T-helper 17 cell (primary cell): Measurements from ENCODE around the gene CCDC82. TPM values are rescaled to one million over a fixed set of nuclear protein-coding genes. Genes with fewer than 3 reads are reported as not detected.

Experiments
- ATAC-seq: fragments of 150-1000 bp; cut with Tn5 transposase; 2 replicates; pipeline ENCODE4 v1.10.0; 2021; ENCODE audit warnings: mild to moderate bottlenecking, moderate library complexity
- DNase-seq, 3 donors: peaks; one replicate each; pipeline versions ENCODE4 v3.0.0 to v3.0.0-alpha.2; 2020 to 2021
- H3K9me3 ChIP-seq: one replicate; pipeline ENCODE4 v1.7.0; 2013; ENCODE audit warnings: low read length, mild to moderate bottlenecking; ENCODE audit not compliant: control insufficient read depth, poor library complexity, severe bottlenecking
- H3K27ac Mint-ChIP-seq: one replicate; pipeline ENCODE4 v1.8.0; 2022; ENCODE audit warnings: mild to moderate bottlenecking, moderate library complexity, mixed read lengths
- H3K27me3 Mint-ChIP-seq: one replicate; pipeline ENCODE4 v1.8.0; 2022; ENCODE audit warnings: mixed read lengths
- H3K36me3 Mint-ChIP-seq: one replicate; pipeline ENCODE4 v1.8.0; 2022; ENCODE audit warnings: low read depth, mixed read lengths
- H3K4me1 Mint-ChIP-seq: one replicate; pipeline ENCODE4 v1.8.0; 2022; ENCODE audit warnings: mild to moderate bottlenecking, mixed read lengths
- H3K4me3 Mint-ChIP-seq: one replicate; pipeline ENCODE4 v1.8.0; 2022; ENCODE audit warnings: mild to moderate bottlenecking, moderate library complexity, mixed read lengths
- total RNA-seq, 4 donors: library from RNA in 2 of 4; stranded (reverse) in 2 of 4; gene quantifications; one replicate each; pipeline ENCODE4 v1.2.3 and lab custom pipeline; 2022 to 2026

CCDC82 gene
- total RNA-seq, 2 donors from 2014 or later, result 22.2 to 24.1 TPM

GRCh38 chr11:96342014-96342960 lies 47.4 kb downstream of the CCDC82 start:
- H3K27ac Mint-ChIP-seq, result peak overlapping the region; percentile 97
- peak overlapping the region; percentile 98 for H3K4me3 Mint-ChIP-seq
- H3K36me3 Mint-ChIP-seq, result peaks cover 8% of the 10 kb centered on the region
- no peak for ATAC-seq
- H3K4me1 Mint-ChIP-seq, result peaks cover 50% of the 10 kb centered on the region
- no peaks in the 10 kb centered on the region for H3K27me3 Mint-ChIP-seq
- no peak for DNase-seq
- H3K9me3 ChIP-seq, result no peaks in the 10 kb centered on the region

DNA sequence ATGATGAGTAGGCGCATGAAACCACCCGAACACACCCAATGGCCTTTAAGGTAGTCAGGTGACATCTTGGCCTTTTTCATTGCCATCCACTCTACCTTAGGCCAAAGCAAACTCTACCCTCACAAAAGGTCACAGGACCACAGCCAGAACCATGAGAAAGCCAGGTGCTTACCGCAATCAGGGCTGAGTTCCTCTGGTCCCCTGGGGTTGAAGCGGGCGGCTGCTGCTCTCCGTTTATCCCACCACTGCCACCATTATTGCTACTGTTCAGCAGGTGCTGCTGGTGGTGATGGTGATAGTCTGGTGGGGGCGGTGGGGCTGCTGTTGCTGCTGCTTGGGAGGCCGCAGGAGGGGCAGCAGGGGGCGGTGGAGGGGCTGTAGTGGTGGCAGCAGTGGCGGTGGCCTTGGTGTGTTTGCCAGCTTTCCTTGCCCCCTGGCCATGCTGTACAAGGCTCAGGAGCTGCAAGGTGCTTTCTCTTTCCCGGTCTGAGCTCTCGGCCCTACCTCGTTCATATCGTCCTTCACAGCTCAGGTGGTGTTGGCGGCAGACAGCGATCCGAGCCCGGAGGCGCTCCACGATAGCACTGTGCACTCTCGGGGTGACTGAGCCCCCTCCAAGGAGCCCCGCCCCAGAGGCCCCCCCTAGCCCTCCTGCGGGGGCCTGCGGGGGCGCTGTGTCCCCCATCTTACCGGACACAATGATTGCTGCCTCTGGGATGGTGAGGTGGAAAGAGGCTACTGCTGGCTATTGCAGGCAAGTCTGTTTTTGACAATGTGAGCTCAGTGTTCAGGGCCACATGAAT lies 48.3 kb downstream of the CCDC82 start:
- peaks cover 8% of the 10 kb centered on the region for H3K36me3 Mint-ChIP-seq
- ATAC-seq (peak; percentile 47), DNase-seq (peak; percentile 49 to 69 (median 68))
- no peaks in the 10 kb centered on the region for H3K9me3 ChIP-seq
- H3K4me3 Mint-ChIP-seq, result peak overlapping the region; percentile 98
- peak overlapping the region; percentile 97 for H3K27ac Mint-ChIP-seq
- H3K4me1 Mint-ChIP-seq, result peaks cover 53% of the 10 kb centered on the region
- H3K27me3 Mint-ChIP-seq, result no peaks in the 10 kb centered on the region

- Mint-ChIP-seq H3K27me3 (no peaks in the 10 kb centered on the region), H3K4me1 (peaks cover 59% of the 10 kb centered on the region), H3K27ac (peak overlapping the region; percentile 97), H3K36me3 (peaks cover 11% of the 10 kb centered on the region), H3K4me3 (peak overlapping the region; percentile 98)
- ATAC-seq (no peak), DNase-seq (no peak)
- H3K9me3 ChIP-seq, result no peaks in the 10 kb centered on the region
Measured at GRCh38 chr11:96340555-96340885, 49.2 kb downstream of the CCDC82 start.

GRCh38 chr11:96339706-96340554 lies 49.8 kb downstream of the CCDC82 start:
- ATAC-seq (no peak), DNase-seq (no peak)
- H3K36me3 Mint-ChIP-seq, result peaks cover 11% of the 10 kb centered on the region
- H3K4me3 Mint-ChIP-seq, result peak overlapping the region; percentile 98
- no peaks in the 10 kb centered on the region for H3K9me3 ChIP-seq
- H3K27ac Mint-ChIP-seq, result peak overlapping the region; percentile 97
- peaks cover 62% of the 10 kb centered on the region for H3K4me1 Mint-ChIP-seq
- H3K27me3 Mint-ChIP-seq, result no peaks in the 10 kb centered on the region

DNA sequence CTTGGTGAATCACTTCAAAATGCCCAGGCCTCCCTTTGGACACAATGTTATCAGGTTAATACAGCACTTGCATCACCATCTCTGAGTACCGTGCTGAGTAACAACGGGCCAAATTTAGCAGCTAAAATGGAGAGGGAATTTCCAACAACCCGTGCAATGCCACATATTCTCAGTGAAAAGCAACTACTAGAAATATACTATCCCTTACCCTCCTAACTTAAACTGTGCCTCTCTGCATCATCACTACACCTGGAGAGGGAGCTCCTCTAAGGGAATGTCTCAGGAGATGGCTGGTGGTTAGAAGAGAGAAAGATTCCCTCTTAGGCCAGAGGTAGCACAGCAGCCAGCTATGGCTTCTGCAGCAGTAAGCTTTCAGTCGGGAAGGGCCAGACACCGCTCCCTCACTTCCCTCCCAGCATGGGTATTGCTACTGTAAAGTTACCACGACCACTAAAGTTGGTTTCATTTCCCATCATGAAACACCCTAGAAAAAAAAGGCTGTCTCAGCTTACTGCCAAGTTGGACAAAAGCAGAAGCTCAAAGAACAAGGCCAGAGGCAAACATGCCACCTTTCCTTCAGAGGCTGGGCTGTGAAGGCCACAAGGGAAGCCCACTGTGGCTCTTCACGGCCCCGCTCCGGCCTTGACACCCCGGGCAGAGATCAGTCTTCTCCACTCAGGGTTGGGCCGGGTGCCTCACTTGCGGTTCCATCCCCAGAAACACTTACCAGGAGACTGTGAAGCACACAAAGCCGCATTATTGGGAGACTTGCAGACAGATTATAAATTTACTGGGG lies 50.6 kb downstream of the CCDC82 start:
- ATAC-seq, result no peak
- peaks cover 11% of the 10 kb centered on the region for H3K36me3 Mint-ChIP-seq

GRCh38 chr11:96337541-96338431 lies 51.9 kb downstream of the CCDC82 start:
- peaks cover 68% of the 10 kb centered on the region for H3K4me1 Mint-ChIP-seq
- peak overlapping the region; percentile 98 for H3K4me3 Mint-ChIP-seq
- H3K27ac Mint-ChIP-seq, result peak overlapping the region; percentile 97
- ATAC-seq (peak; percentile 39), DNase-seq (peak in 1 of 3 donors; percentile 13)
- H3K36me3 Mint-ChIP-seq, result peaks cover 9% of the 10 kb centered on the region
- no peaks in the 10 kb centered on the region for H3K27me3 Mint-ChIP-seq
- H3K9me3 ChIP-seq, result no peaks in the 10 kb centered on the region

More for the DNA sequence above, 50.6 kb downstream of the CCDC82 start:
- Mint-ChIP-seq H3K27me3 (no peaks in the 10 kb centered on the region), H3K4me3 (peak overlapping the region; percentile 98), H3K4me1 (peaks cover 66% of the 10 kb centered on the region), H3K27ac (peak overlapping the region; percentile 97)
- peak in 1 of 3 donors; percentile 8 for DNase-seq
- no peaks in the 10 kb centered on the region for H3K9me3 ChIP-seq

GRCh38 chr11:96335388-96335787 lies 54.3 kb downstream of the CCDC82 start:
- Mint-ChIP-seq H3K36me3 (peaks cover 3% of the 10 kb centered on the region), H3K4me3 (no peak overlapping the region), H3K4me1 (peaks cover 63% of the 10 kb centered on the region), H3K27me3 (no peaks in the 10 kb centered on the region), H3K27ac (peak overlapping the region; percentile 12)
- DNase-seq, result no peak
- no peaks in the 10 kb centered on the region for H3K9me3 ChIP-seq
- ATAC-seq, result no peak

GRCh38 chr11:96334219-96334618 lies 55.5 kb downstream of the CCDC82 start:
- Mint-ChIP-seq H3K27me3 (no peaks in the 10 kb centered on the region), H3K27ac (no peak overlapping the region), H3K4me3 (no peak overlapping the region), H3K4me1 (peaks cover 64% of the 10 kb centered on the region), H3K36me3 (peaks cover 5% of the 10 kb centered on the region)
- DNase-seq, result no peak
- ATAC-seq, result no peak
- peaks cover 3% of the 10 kb centered on the region for H3K9me3 ChIP-seq

DNA sequence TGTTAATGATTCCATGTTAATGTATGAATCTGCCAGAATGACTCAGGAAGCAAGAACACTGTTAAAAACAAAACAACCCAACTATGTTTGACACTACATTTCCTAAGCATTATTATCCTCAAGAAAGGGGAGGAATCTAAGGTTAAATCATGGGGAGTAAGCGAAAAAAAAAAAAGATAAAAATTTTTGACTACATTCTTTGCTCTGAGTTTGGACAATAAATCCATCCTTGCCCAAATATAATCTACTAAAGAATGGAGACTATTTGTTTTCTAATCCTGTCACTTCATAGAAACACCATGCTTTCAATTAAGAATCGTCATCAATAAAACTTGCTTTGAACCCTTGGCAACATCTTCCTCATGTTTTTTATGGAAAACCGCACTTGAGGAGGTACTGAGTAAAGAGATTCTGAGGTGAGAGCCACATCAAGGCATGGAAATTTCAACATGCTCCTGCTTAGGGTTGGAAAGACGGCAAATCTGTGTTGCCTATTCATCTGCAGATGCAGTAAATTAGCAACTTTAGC lies 56.5 kb downstream of the CCDC82 start:
- peak overlapping the region; percentile 37 for H3K27ac Mint-ChIP-seq
- DNase-seq, result no peak
- H3K27me3 Mint-ChIP-seq, result no peaks in the 10 kb centered on the region
- H3K4me3 Mint-ChIP-seq, result no peak overlapping the region
- H3K36me3 Mint-ChIP-seq, result peaks cover 7% of the 10 kb centered on the region
- peaks cover 61% of the 10 kb centered on the region for H3K4me1 Mint-ChIP-seq
- no peak for ATAC-seq
- peaks cover 3% of the 10 kb centered on the region for H3K9me3 ChIP-seq

GRCh38 chr11:96332126-96332771 lies 57.5 kb downstream of the CCDC82 start:
- Mint-ChIP-seq H3K27me3 (no peaks in the 10 kb centered on the region), H3K36me3 (peaks cover 7% of the 10 kb centered on the region), H3K27ac (peak overlapping the region; percentile 72), H3K4me3 (no peak overlapping the region), H3K4me1 (peaks cover 51% of the 10 kb centered on the region)
- DNase-seq, result no peak
- ATAC-seq, result no peak
- peaks cover 3% of the 10 kb centered on the region for H3K9me3 ChIP-seq

DNA sequence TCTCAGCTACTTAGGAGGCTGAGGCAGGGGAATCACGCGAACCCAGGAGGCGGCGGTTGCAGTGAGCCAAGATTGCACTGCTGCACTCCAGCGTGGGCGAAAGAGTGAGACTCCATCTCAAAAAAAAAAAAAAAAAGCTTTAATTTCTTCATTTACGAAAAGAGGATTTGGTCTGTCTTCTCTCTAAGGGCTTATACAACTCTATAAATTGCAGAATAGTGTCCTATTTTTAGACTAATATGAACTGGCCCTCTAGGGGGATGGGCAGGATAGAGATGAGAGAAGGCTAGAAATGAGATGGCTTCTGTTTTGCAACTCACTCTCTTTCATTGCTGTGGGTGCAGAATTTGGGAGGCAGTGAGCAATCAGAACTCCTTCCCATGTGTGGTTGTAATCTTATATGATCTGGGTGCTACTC lies 58.0 kb downstream of the CCDC82 start:
- Mint-ChIP-seq H3K36me3 (peaks cover 7% of the 10 kb centered on the region), H3K27me3 (no peaks in the 10 kb centered on the region), H3K4me1 (peaks cover 51% of the 10 kb centered on the region), H3K27ac (no peak overlapping the region), H3K4me3 (no peak overlapping the region)
- peak; percentile 25 for ATAC-seq
- DNase-seq, result no peak
- peaks cover 3% of the 10 kb centered on the region for H3K9me3 ChIP-seq
